Right cardiac atrium (tissue), 5 donors: ENCODE results near the gene COL6A2. TPM values are rescaled to one million over a fixed set of nuclear protein-coding genes. Genes with fewer than 3 reads are reported as not detected.
"Not testable (repeated sequence)": the region's sequence is repeated elsewhere in the genome, so short reads cannot be mapped to it uniquely, and the experiment has no call there.

Experiments
- ATAC-seq, 2 donors: fragments of 200-7000 bp; cut with Tn5 transposase; one replicate each; pipeline versions ENCODE4 v1.8.0 to v1.9.1; 2020; ENCODE audit warnings: moderate library complexity in 2 of 2, mild to moderate bottlenecking in 1 of 2
- DNase-seq, 3 donors: peaks; one replicate each; pipeline ENCODE4 v3.0.0-alpha.2; 2020
- H3K27ac ChIP-seq: one replicate; pipeline ENCODE4 v1.5.1; 2013; ENCODE audit warnings: mild to moderate bottlenecking, low read length, control low read depth, moderate library complexity
- H3K27me3 ChIP-seq: one replicate; pipeline ENCODE4 v1.6.1; 2013; ENCODE audit not compliant: control insufficient read depth, insufficient read depth
- H3K4me1 ChIP-seq: one replicate; pipeline ENCODE4 v1.6.1; 2013; ENCODE audit warnings: low read length; ENCODE audit not compliant: control insufficient read depth, insufficient read depth
- H3K4me3 ChIP-seq: one replicate; pipeline ENCODE4 v1.5.1; 2013; ENCODE audit warnings: low read length, control low read depth
- H3K9me3 ChIP-seq: one replicate; pipeline ENCODE4 v1.6.1; 2013; ENCODE audit warnings: low read length; ENCODE audit not compliant: control insufficient read depth
- WGBS: extraction: QIAGEN DNeasy Blood & Tissue Kit; methylation state at CpG from one replicate; pipeline ENCODE4 v1.1.7; 2013; 5-methylcytosine and 5-hydroxymethylcytosine counted together
- intact Hi-C, 4 donors: fragments of 100-400 bp; cut with DNase I; formaldehyde crosslinking; loops; one replicate each; pipeline versions ENCODE4 v1.11.0 to v1.14.0; 2022 to 2023
- polyA plus RNA-seq: library from polyadenylated mRNA; stranded (reverse); fragments of 200-250 nt; gene quantifications from one replicate; pipeline ENCODE4 v1.2.3, GENCODE V29; 2013
- total RNA-seq, 4 donors: library from RNA; stranded (reverse); fragmentation: NEBNext Ultra II Directional; extraction: Animal tissue kit (Norgen Biotek cat#: 25700); gene quantifications; one replicate each; pipeline ENCODE4 v1.2.1, GENCODE V29; 2021
- donor health status: healthy with polysubstance abuse.
- donor health status: DM: no; HTN: yes; CAD: no.
- donor health status: DM: no; HTN: no; CAD: no.
- donor health status: DM: no; HTN: yes; CAD: no; lungs with severe emphysema.
- donor health status: DM: yes; HTN: yes; CAD: no.

Gene COL6A2
- total and polyA plus RNA-seq, 5 donors, result 198 to 323 (median 226) TPM

DNA sequence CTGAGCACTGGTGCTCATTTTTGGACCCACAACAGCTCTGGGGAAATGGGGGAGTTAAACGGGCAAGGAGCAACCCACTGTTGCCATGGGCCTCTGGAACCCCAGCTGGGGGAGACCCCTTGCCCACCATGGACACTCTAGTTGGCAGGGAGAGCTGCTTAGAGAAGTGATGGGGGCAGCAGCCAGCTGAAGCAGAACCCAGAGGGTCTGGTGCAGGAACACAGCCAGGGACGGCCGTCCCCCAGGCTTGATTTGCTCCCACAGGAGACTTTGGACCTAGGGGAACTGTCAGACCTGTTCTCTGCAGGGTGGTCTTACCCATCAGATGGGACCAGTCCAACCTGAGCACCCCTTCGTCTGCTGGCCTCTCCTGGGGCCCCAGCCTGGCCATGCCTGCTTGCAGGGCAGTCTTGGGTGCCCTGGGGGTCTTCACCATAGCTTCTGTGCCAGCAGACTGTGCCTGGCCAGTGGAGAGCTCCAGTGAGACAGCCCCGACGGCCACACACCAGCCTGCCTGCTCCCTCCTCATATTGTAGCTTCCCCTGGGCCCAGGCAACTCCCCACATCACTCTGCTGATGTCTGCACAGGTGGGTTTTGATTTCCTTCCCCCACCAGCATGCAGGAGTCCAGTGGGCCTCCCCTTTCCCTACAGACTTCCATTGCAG lies 75.1 kb downstream of the COL6A2 start:
- intact Hi-C loops, result no loop called here
- Histone ChIP-seq H3K4me3 (no peak overlapping the region), H3K4me1 (no peaks in the 10 kb centered on the region), H3K27me3 (no peaks in the 10 kb centered on the region), H3K27ac (no peak overlapping the region), H3K9me3 (no peaks in the 10 kb centered on the region)
- WGBS, result 90% methylated on average over 6 of the region's 6 CpGs
- DNase-seq, result peak in 1 of 3 donors; percentile 20
- peak in 1 of 2 donors; percentile 11 for ATAC-seq

DNA sequence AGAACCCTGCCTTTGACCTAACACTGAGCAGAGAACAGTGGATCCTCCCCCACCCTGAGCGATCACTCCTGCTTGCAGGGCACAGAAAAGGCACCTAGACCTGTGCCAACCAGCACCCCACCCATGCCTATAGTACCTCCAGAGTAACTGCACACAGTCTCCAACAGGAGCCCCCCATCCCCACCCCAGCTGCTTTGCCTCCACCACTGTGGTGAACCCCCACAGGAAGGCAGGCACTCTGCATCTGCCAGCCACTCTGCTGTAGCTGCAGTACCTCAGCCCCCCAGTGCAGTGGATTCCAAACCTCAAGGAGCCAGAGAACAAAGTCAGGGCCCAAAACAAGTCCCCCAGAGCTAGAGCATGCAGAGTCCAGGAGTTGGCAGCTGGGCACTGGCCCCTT lies 75.7 kb downstream of the COL6A2 start:
- ATAC-seq, result peak in 1 of 2 donors; percentile 18
- Histone ChIP-seq H3K27ac (no peak overlapping the region), H3K9me3 (no peaks in the 10 kb centered on the region), H3K4me1 (no peaks in the 10 kb centered on the region), H3K4me3 (no peak overlapping the region), H3K27me3 (no peaks in the 10 kb centered on the region)
- intact Hi-C loops, result no loop called here
- DNase-seq, result peak in 1 of 3 donors; percentile 19
- 95% methylated on average over 1 of the region's 1 CpG for WGBS

DNA sequence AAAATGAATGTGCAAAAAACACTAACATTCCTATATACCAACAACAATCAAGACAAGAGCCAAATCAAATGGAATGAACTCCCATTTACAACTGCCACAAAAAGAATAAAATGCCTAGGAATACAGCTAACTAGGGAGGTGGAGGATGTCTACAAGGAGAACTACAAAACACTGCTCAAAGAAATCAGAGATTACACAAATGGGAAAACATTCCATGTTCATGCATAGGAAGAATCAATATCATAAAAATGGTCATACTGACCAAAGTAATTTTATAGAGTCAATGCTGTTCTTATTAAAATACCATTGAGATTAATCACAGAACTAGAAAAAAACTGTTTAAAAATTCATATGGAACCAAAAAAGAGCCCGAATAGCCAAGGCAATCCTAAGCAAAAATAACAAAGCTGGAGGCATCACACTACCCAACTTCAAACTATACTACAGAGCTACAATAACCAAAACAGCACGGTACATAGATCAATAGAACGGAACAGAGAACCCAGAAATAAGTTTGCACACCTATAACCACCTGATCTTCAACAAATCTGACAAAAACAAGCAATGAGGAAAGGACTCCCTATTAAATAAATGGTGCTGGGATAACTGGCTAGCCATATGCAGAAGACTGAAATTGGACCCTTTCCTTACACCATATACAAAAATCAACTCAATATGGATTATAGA lies 78.7 kb downstream of the COL6A2 start:
- H3K4me1 ChIP-seq, DNase-seq, ATAC-seq, H3K9me3 ChIP-seq, H3K27ac ChIP-seq, intact Hi-C loops, H3K4me3 ChIP-seq, H3K27me3 ChIP-seq: not testable (repeated sequence)
- 94% methylated on average over 3 of the region's 3 CpGs for WGBS

DNA sequence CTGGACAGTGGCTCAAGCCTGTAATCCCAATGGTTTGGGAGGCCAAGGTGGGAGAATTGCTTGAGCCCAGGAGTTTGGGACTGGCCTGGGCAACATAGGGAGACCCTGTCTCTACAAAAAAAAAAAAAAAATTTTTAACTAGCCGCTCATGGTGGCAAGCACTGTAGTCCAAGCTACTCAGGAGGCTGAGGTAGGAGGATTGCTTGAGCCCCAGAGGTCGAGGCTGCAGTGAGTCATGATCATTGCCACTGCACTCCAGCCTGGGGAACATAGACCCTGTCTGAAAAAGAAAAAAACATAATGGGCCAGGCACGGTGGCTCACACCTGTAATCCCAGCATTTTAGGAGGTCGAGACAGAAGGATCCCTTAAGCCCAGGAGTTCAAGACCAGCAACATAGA lies 81.0 kb downstream of the COL6A2 start:
- DNase-seq (no peak), ATAC-seq (no peak)
- no peaks in the 10 kb centered on the region for H3K4me1 ChIP-seq
- no peaks in the 10 kb centered on the region for H3K27me3 ChIP-seq
- 89% methylated on average over 4 of the region's 4 CpGs for WGBS
- H3K9me3 ChIP-seq, result no peaks in the 10 kb centered on the region
- H3K4me3 ChIP-seq, result no peak overlapping the region
- intact Hi-C loops, result no loop called here
- no peak overlapping the region for H3K27ac ChIP-seq

Other genes with a start within 250 kb of the COL6A2 start
- 100 to 1,000 TPM; 112 to 192 (median 171) TPM for gene COL6A1, start 116.3 kb upstream of the COL6A2 start, total RNA-seq
- 165 TPM for gene COL6A1, start 116.3 kb upstream of the COL6A2 start, polyA plus RNA-seq
- 1 to 10 TPM; 1.6 to 3.5 (median 2.0) TPM for gene FTCD, start 57.5 kb downstream of the COL6A2 start, total RNA-seq
- 1.00 TPM for gene FTCD, start 57.5 kb downstream of the COL6A2 start, polyA plus RNA-seq
- gene SPATC1L, start 86.3 kb downstream of the COL6A2 start, total RNA-seq, result 10 to 100 TPM in 3 of 4 donors, 1 to 10 TPM in 1; 8.8 to 12.0 (median 11.6) TPM
- 10.3 TPM for gene SPATC1L, start 86.3 kb downstream of the COL6A2 start, polyA plus RNA-seq
- gene LSS, start 130.7 kb downstream of the COL6A2 start, total RNA-seq, result 10 to 100 TPM; 55.0 to 91.9 (median 79.7) TPM
- 34.1 TPM for gene LSS, start 130.7 kb downstream of the COL6A2 start, polyA plus RNA-seq
- gene MCM3AP, start 187.5 kb downstream of the COL6A2 start, total RNA-seq, result 10 to 100 TPM; 59.4 to 62.1 (median 60.6) TPM
- gene MCM3AP, start 187.5 kb downstream of the COL6A2 start, polyA plus RNA-seq, result 26.0 TPM
- 10 to 100 TPM; 13.9 to 18.5 (median 16.4) TPM for gene YBEY, start 188.2 kb downstream of the COL6A2 start, total RNA-seq
- gene YBEY, start 188.2 kb downstream of the COL6A2 start, polyA plus RNA-seq, result 10.2 TPM
- gene C21orf58, start 225.8 kb downstream of the COL6A2 start, total RNA-seq, result 1 to 10 TPM in 3 of 4 donors, under 1 TPM in 1; 0.84 to 2.1 (median 1.7) TPM
- gene C21orf58, start 225.8 kb downstream of the COL6A2 start, polyA plus RNA-seq, result 1.4 TPM
- 10 to 100 TPM; 25.3 to 29.6 (median 27.9) TPM for gene PCNT, start 226.0 kb downstream of the COL6A2 start, total RNA-seq
- 20.8 TPM for gene PCNT, start 226.0 kb downstream of the COL6A2 start, polyA plus RNA-seq